ENCODE measurements around the gene TDRD15. TPM values are rescaled to one million over a fixed set of nuclear protein-coding genes. Genes with fewer than 3 reads are reported as not detected.

Gene TDRD15
- not detected in 2 replicates for total RNA-seq

GRCh38 chr2:21123473-21124393, at the start of gene TDRD15:
Gene TDRD15 (plus strand): TSS chr2:21123968. CDS start chr2:21137468, 13,500 bp downstream.

Other genes with a start within 250 kb of the TDRD15 start
- under 0.01 TPM in 2 replicates for gene APOB, start 79.9 kb upstream of the TDRD15 start, total RNA-seq